ENCODE data around the gene HHATL.

The HHATL gene

GRCh38 chr3:42678447-42678846 lies 24.2 kb downstream of the HHATL start:
- H3K4me3 ChIP-seq (ENCODE audit: low read depth, low read length) = no peak overlapping the region
- POLR2A ChIA-PET = no interaction called here
- TF ChIP-seq ZNF362 (tag by site-specific recombination; IDR thresholded peaks at IDR 0.05) (no peak), ZNF354C (tag by site-specific recombination; IDR thresholded peaks at IDR 0.05; ENCODE audit: borderline replicate concordance, low read depth) (no peak), ZNF654 (tag by site-specific recombination; IDR thresholded peaks at IDR 0.05; ENCODE audit: low read depth) (no peak), INSM2 (tag by site-specific recombination; IDR thresholded peaks at IDR 0.05) (no peak), ZBTB21 (tag by site-specific recombination; IDR thresholded peaks at IDR 0.05) (no peak), ZNF580 (tag by site-specific recombination; IDR thresholded peaks at IDR 0.05) (no peak), ZNF549 (tag by site-specific recombination; IDR thresholded peaks at IDR 0.05) (no peak), ZFP69B (tag by site-specific recombination; IDR thresholded peaks at IDR 0.05) (no peak), ZNF426 (tag by site-specific recombination; IDR thresholded peaks at IDR 0.05) (no peak), MEIS1 (CRISPR knock-in tag; IDR thresholded peaks at IDR 0.05; ENCODE audit: borderline replicate concordance) (no peak), ZNF391 (tag by site-specific recombination; IDR thresholded peaks at IDR 0.05; ENCODE audit: borderline replicate concordance, low read depth) (no peak), ZNF157 (tag by site-specific recombination; IDR thresholded peaks at IDR 0.05) (no peak), ZNF341 (tag by site-specific recombination; IDR thresholded peaks at IDR 0.05; ENCODE audit: low read depth) (no peak), ZNF529 (tag by site-specific recombination; IDR thresholded peaks at IDR 0.05; ENCODE audit: insufficient replicate concordance) (no peak), ZNF692 (tag by site-specific recombination; IDR thresholded peaks at IDR 0.05) (no peak)
- H3K4me1 ChIP-seq (ENCODE audit: control insufficient read depth, insufficient read depth, low read length) = no peaks in the 10 kb centered on the region
- CTCF ChIA-PET = no interaction called here
- H3K9me3 ChIP-seq (ENCODE audit: control insufficient read depth, insufficient read depth, low read depth, low read length) = no peaks in the 10 kb centered on the region
- no peaks in the 10 kb centered on the region for H3K36me3 ChIP-seq (ENCODE audit: control insufficient read depth in 2 of 2, insufficient read depth in 1 of 2, low read length in 2 of 2)
- no peak overlapping the region for H3K27ac ChIP-seq (ENCODE audit: extremely low read depth, low read depth, low read length)

- no peak overlapping the region for H3K27ac ChIP-seq (ENCODE audit: extremely low read depth, low read depth, low read length)
- H3K9me3 ChIP-seq (ENCODE audit: control insufficient read depth, insufficient read depth, low read depth, low read length) = no peaks in the 10 kb centered on the region
- no peaks in the 10 kb centered on the region for H3K36me3 ChIP-seq (ENCODE audit: control insufficient read depth in 2 of 2, insufficient read depth in 1 of 2, low read length in 2 of 2)
- no peaks in the 10 kb centered on the region for H3K4me1 ChIP-seq (ENCODE audit: control insufficient read depth, insufficient read depth, low read length)
- ChIA-PET CTCF (no interaction called here), POLR2A (no interaction called here)
- H3K4me3 ChIP-seq (ENCODE audit: low read depth, low read length) = no peak overlapping the region
- no peak for TF ChIP-seq BCL6B (tag by site-specific recombination; IDR thresholded peaks at IDR 0.05)
- TF ChIP-seq ZBTB7A (tag by site-specific recombination; IDR thresholded peaks at IDR 0.05; ENCODE audit: low read depth) = no peak
- TF ChIP-seq ZNF157 (tag by site-specific recombination; IDR thresholded peaks at IDR 0.05) = no peak
- TF ChIP-seq ZNF18 (tag by site-specific recombination; IDR thresholded peaks at IDR 0.05) = no peak
- no peak for TF ChIP-seq ZNF830 (tag by site-specific recombination; IDR thresholded peaks at IDR 0.05; ENCODE audit: low read depth)
- TF ChIP-seq ZNF394 (tag by site-specific recombination; IDR thresholded peaks at IDR 0.05; ENCODE audit: borderline replicate concordance) = no peak
- no peak for TF ChIP-seq ZNF23 (tag by site-specific recombination; IDR thresholded peaks at IDR 0.05; ENCODE audit: borderline replicate concordance)
- no peak for TF ChIP-seq ZNF248 (tag by site-specific recombination; IDR thresholded peaks at IDR 0.05)
- no peak for TF ChIP-seq ZNF138 (tag by site-specific recombination; IDR thresholded peaks at IDR 0.05; ENCODE audit: borderline replicate concordance)
- no peak for TF ChIP-seq ZNF350 (tag by site-specific recombination; IDR thresholded peaks at IDR 0.05)
- TF ChIP-seq ZNF843 (tag by site-specific recombination; IDR thresholded peaks at IDR 0.05) = no peak
- TF ChIP-seq CTCF (tag by site-specific recombination; IDR thresholded peaks at IDR 0.05) = no peak
- TF ChIP-seq ZNF174 (tag by site-specific recombination; IDR thresholded peaks at IDR 0.05) = no peak
Observed at GRCh38 chr3:42675909-42676308, 26.7 kb downstream of the HHATL start.
